Body of pancreas (tissue), 4 donors: ENCODE data around the gene TRAPPC2L.

Source experiments
- POLR2A ChIP-seq, 3 donors: fragments of 450-650 bp; IDR thresholded peaks; one replicate each; pipeline ENCODE4 v1.6.1; 2016; ENCODE audit warnings: antibody characterized with exemption in 3 of 3, mild to moderate bottlenecking in 2 of 3
- TF ChIP-seq, protein P1 (sequence below), 7 experiments: fragments of 450-650 bp in 4 of 7; fragments of 200-600 bp in 3 of 7; sonication (generic) in 3 of 7; IDR thresholded peaks; one replicate each; pipeline ENCODE4 v1.5.1; 2016 to 2019; ENCODE audit warnings: antibody characterized with exemption in 7 of 7

DNA sequence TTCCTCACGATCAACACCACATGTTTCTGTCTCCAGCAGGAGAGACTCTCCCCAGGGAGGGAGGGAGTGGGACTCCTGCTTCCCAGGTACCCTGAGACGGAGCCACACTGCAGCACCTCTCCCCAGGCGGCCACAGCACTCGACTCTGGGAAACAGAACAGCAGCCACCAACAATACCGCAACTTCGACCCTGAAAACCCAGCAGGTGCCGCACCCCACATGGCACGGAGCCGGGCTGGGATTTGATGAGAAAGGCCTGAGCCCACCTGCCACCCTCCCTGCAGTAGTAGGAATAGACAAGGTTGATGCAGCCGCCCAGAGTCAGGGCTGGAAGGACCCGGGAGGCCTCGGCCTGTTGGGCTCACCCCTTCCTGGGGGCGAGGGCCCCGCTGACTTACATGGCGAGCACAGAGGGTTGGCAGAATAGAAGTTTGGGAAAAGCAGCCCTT, 14.6 kb upstream of the TRAPPC2L start:
- TF ChIP-seq, protein P1, sequence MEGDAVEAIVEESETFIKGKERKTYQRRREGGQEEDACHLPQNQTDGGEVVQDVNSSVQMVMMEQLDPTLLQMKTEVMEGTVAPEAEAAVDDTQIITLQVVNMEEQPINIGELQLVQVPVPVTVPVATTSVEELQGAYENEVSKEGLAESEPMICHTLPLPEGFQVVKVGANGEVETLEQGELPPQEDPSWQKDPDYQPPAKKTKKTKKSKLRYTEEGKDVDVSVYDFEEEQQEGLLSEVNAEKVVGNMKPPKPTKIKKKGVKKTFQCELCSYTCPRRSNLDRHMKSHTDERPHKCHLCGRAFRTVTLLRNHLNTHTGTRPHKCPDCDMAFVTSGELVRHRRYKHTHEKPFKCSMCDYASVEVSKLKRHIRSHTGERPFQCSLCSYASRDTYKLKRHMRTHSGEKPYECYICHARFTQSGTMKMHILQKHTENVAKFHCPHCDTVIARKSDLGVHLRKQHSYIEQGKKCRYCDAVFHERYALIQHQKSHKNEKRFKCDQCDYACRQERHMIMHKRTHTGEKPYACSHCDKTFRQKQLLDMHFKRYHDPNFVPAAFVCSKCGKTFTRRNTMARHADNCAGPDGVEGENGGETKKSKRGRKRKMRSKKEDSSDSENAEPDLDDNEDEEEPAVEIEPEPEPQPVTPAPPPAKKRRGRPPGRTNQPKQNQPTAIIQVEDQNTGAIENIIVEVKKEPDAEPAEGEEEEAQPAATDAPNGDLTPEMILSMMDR (IDR thresholded peaks at IDR 0.05): no peak
- TF ChIP-seq POLR2A (IDR thresholded peaks at IDR 0.05): no peak
